ENCODE measurements around the gene LRRC70.
"Not testable (repeated sequence)": the region's sequence is repeated elsewhere in the genome, so short reads cannot be mapped to it uniquely, and the experiment has no call there.

The LRRC70 gene

GRCh38 chr5:62578540-62578939 is at the start of gene LRRC70:
Gene LRRC70, plus strand, starts transcription at chr5:62578819. Its CDS starts 620 bp downstream, at chr5:62579439.
- peak within 1 kb of the TSS in 2 of 7 experiments; percentile 7 to 9 for H3K4me3 ChIP-seq
- H3K27ac ChIP-seq, result peak within 1 kb of the TSS in 10 of 21 experiments; percentile 4 to 56 (median 34)

GRCh38 chr5:62533597-62533996 is 45.0 kb upstream of the LRRC70 start:
- H3K27ac ChIP-seq, result no peak overlapping the region
- no peak overlapping the region for H3K4me3 ChIP-seq

- H3K4me3 ChIP-seq, result no peak overlapping the region
- no peak overlapping the region for H3K27ac ChIP-seq
Observed at GRCh38 chr5:62534461-62535236, 44.0 kb upstream of the LRRC70 start.

- H3K4me3 ChIP-seq, result no peak overlapping the region
- no peak overlapping the region for H3K27ac ChIP-seq
Observed at GRCh38 chr5:62536232-62536631, 42.4 kb upstream of the LRRC70 start.

DNA sequence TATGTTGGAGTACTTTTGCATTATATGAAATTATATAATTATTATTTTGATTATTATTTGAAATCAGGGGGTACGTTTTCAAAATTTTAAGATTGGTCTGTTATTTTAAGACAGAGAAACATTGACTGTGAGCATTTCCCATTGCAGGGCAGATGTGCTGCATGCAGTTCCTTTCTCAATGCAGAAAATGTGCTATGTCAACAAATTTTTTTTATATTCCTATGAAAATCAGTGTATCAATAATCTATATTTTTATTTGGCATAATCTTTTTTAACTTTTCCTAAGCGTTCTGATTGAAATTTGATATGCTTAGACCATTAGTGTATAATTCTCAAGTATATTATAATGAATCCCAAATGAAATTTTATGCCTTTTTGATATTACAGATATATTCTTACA is 41.8 kb upstream of the LRRC70 start:
- no peak overlapping the region for H3K4me3 ChIP-seq

DNA sequence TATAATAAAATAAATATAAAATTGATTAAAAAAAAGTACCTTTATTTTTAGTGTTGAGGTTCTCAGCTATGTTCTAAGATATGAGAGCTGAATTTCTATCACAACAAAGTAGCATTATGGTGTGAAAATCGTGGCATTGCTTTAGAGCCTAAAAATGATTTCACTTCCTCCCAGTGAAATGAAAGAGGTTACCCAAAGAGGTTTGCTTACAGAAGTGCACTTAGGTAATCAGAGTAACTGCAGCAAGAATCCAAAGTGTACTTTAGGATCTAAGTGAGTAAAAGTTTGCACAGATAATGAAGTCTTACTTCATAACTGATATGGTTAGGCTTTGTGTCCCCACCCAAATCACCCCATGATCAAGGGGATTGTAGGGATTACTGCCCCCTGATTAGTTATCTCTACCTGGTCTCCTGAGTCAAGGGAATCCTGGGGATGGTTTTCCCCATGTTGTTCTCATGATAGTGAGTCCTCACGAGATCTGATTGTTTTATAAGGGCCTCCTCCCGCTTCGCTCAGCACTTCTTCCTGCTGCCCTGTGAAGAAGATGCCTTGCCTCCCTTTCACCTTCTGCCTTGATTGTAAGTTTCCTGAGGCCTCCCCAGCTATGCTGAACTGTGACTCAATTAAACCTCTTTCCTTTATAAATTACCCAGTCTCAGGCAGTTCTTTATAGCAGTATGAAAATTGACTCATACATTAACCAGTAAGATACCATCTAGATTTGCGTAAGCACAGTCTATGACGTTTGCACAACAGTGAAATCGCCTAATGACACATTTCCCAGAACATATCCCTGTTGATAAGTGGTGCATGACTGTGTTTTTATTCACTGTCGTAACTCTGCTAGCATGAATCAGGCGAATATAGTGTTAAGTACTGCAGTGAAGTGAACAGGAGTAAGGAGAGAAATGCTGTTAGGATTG is 40.3 kb upstream of the LRRC70 start:
- H3K4me3 ChIP-seq, result no peak overlapping the region
- H3K27ac ChIP-seq, result no peak overlapping the region

More for the DNA sequence above, 41.8 kb upstream of the LRRC70 start:
- no peak overlapping the region for H3K27ac ChIP-seq

- no peak overlapping the region for H3K4me3 ChIP-seq
- no peak overlapping the region for H3K27ac ChIP-seq
Observed at GRCh38 chr5:62542720-62543119, 35.9 kb upstream of the LRRC70 start.

DNA sequence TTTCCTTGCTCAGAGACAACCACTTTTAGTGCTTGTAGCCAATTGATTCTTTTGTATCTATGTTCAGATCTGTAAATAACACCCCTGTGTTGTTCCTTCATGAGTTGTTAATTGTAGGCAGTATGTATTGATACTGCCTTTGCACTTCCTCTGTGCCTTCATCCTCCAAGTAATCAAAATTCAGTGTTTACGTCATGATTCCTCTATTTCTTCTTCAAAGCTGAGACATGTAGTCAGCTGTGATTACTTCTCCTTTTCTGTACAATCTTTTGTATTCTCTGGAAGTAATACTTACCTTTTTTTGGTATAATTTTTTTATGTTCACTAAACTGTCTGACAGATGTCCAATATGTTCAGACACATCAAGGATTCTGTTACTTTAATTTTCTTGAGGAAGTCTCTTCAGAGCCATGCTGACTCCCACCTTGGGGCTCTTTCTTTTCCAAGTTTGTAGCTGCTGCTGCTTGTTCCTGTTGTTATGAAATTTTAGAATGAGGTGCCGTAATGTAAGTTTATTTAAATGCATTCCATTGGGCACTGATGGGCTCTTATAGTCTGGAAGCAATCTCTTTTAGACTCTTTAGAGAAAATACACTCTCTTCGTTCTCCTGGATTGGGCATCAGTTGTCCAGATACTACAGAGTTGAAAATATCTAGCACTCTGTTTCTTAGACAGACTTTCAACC is 30.5 kb upstream of the LRRC70 start:
- H3K27ac ChIP-seq, result peak overlapping the region in 2 of 21 experiments; percentile 5 to 31

GRCh38 chr5:62550103-62550502 is 28.5 kb upstream of the LRRC70 start:
- Histone ChIP-seq H3K4me3 (no peak overlapping the region), H3K27ac (no peak overlapping the region)

More for the DNA sequence above, 30.5 kb upstream of the LRRC70 start:
- no peak overlapping the region for H3K4me3 ChIP-seq

DNA sequence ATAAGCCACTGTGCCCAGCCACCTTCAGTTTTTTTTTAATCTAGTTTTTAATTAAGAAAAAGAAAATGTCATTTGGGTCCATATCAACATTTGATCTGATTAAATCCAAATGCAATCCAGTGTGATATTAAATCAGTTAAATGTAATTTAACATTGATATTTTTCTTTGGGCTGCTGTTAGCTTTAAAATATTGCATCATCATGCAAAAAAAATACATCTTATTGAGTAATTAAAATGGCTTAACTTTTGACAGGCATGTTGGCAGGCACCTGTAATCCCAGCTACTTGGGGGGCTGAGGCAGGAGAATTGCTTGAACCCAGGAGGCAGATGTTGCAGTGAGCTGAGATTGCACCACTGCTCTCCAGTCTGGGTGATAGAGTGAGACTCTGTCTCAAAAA is 22.7 kb upstream of the LRRC70 start:
- Histone ChIP-seq H3K27ac (no peak overlapping the region), H3K4me3 (no peak overlapping the region)

GRCh38 chr5:62558941-62559340 is 19.7 kb upstream of the LRRC70 start:
- Histone ChIP-seq H3K4me3 (no peak overlapping the region), H3K27ac (no peak overlapping the region)

- no peak overlapping the region for H3K27ac ChIP-seq
- H3K4me3 ChIP-seq, result no peak overlapping the region
Observed at GRCh38 chr5:62560786-62561185, 17.8 kb upstream of the LRRC70 start.

DNA sequence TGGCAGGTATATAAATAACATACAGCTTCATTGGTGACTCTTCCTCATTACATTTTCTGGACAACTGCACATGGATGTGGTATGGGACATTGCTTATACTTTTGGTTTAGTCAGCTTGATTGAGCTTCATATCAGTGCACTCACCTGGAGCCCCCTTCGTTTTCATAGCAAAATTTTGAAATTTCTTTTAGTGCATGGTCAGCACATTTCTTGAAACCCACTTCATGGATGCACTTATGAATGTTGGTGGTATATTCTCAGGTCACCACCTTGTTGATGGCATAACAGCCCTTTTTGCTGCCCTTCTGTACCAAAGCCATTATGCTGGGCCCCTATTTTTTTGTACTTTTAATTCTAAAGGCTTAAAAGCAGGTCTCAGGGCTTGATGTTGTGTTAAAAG is 16.7 kb upstream of the LRRC70 start:
- H3K27ac ChIP-seq, result no peak overlapping the region
- H3K4me3 ChIP-seq, result no peak overlapping the region

DNA sequence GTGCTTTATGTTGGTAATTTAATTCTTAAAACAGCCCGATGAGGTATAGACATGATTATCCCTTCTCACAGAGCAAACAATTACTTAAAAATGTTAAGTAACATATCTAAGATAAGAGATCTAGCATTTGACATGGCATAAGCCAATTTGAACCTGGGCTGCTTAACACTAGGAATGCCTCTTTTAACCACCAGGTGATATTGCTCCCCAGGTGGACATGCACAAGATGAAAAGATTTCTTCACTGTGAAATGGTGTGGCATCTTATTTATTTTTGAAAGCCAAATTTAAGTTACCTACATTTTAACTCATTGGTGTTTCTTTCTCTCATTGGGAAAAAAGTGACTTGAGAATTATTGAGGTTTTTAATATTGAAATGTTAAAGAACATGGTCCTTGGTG is 15.8 kb upstream of the LRRC70 start:
- no peak overlapping the region for H3K4me3 ChIP-seq

DNA sequence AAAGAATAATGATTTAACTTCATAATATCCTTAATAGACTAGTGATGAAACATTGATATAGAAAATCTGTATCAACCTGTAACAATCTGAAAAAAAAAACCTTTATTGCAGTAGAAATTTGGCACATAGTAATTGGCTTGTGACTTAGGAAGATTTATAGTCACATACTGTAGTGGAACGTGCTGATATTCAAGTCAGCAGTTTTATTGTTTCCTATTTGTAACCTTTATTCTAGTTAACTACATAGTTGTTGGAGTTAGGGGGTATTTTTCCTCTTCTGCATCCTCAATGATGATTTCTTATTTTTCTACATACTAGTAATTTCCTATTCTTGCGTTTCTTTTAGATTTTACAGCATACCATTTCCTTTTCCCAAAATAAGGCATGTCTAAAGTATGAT is 14.5 kb upstream of the LRRC70 start:
- H3K4me3 ChIP-seq, result no peak overlapping the region
- H3K27ac ChIP-seq, result no peak overlapping the region

More for the DNA sequence above, 15.8 kb upstream of the LRRC70 start:
- H3K27ac ChIP-seq, result no peak overlapping the region

DNA sequence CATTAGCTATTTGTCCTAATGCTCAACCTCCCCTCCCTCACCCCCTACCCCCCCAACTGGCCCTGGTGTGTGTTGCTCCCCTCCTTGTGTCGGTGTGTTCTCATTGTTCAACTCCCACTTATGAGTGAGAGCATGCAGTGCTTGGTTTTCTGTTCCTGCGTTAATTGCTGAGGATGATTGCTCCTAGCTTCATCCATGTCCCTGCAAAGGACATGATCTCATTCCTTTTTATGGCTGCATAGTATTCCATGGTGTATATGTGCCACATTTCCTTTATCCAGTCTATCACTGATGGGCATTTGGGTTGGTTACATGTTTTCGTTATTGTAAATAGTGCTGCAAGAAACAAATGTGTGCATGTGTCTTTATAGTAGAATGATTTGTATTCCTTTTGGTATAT is 12.9 kb upstream of the LRRC70 start:
- not testable (repeated sequence) for H3K4me3 ChIP-seq

DNA sequence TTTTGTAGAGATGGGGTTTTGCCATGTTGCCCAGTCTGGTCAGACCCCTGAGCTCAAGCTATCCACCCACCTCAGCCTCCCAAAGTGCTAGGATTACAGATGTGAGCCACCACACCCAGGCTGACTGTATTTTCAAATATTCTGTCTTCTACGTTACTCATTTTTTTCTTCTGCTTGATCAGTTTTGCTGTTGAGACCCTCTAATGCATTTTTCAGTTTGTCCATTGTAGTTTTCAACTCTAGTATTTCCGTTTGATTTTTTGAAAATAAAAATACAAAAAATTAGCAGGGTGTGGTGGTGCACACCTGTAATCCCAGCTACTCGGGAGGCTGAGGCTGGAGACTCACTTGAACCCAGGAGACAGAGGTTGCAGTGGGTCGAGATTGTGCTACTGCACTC is 10.5 kb upstream of the LRRC70 start:
- H3K27ac ChIP-seq, result no peak overlapping the region
- no peak overlapping the region for H3K4me3 ChIP-seq

More for the DNA sequence above, 12.9 kb upstream of the LRRC70 start:
- H3K27ac ChIP-seq, result not testable (repeated sequence)

DNA sequence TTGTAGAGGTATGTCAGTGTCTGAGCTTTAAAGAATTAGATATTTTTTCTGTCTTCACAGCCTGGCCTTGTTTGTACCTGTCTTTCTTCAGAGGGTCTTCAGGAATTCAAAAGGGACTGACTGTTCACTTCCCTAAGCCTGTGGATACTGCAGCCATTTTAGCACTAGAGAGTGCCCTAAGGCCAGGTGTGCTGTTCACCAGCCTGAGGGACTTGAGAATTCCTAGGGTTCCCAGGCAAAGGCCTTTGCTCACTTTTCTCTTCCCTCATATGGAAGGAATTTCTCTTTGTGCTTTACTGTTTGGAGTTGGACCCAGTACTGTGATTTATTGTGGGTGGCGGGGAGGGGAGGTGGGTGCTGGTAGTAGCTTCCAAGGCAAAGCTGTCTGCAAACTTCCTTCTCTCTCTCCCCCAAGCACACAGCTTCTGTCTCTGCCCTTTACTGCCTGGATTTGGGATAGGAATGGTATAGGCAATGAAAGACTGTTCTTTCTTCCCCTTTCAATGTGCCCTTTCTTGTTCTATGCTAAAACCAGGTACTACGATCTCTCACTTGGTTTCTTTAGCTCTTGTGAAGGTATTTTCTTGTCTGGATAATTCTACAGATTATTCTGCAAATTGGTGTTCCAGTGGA is 9.7 kb upstream of the LRRC70 start:
- no peak overlapping the region for H3K4me3 ChIP-seq

DNA sequence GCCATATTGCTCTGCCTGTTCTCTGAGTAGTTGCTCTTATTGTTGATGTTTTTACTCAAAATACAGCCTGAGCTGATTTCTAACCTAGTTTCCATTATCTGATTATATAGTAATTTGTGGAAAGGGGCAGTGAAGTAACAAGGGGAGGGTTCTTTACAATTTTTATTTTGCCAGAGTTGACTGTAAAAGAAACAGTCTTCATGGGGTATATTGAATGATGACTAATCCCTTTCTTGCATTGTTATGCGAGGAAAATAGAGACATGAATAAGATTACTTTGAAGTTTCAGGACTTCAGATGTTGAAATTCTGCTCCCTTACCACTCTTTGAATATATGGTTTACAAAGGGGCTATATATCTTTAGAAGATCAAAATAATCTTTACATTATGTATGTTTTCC is 9.1 kb upstream of the LRRC70 start:
- H3K4me3 ChIP-seq, result no peak overlapping the region
- no peak overlapping the region for H3K27ac ChIP-seq

More for the DNA sequence above, 9.7 kb upstream of the LRRC70 start:
- no peak overlapping the region for H3K27ac ChIP-seq
